Neural progenitor cell (in vitro differentiated cells): ENCODE data around the gene ACTR5.

Source experiments
- EZH2 ChIP-seq: fragments of 200-600 bp; sonication (generic); IDR thresholded peaks from 2 replicates; pipeline ENCODE4 v1.6.1; 2017; ENCODE audit warnings: antibody characterized with exemption, mild to moderate bottlenecking, moderate library complexity
- EZH2phosphoT487 ChIP-seq: fragments of 200-600 bp; sonication (generic); IDR thresholded peaks from 2 replicates; pipeline ENCODE4 v1.6.1; 2017; ENCODE audit warnings: antibody characterized with exemption
- TF ChIP-seq, protein P1 (sequence below): fragments of 200-600 bp; sonication (generic); IDR thresholded peaks from 2 replicates; pipeline ENCODE4 v1.5.1; 2017; ENCODE audit warnings: antibody characterized with exemption, mild to moderate bottlenecking

DNA sequence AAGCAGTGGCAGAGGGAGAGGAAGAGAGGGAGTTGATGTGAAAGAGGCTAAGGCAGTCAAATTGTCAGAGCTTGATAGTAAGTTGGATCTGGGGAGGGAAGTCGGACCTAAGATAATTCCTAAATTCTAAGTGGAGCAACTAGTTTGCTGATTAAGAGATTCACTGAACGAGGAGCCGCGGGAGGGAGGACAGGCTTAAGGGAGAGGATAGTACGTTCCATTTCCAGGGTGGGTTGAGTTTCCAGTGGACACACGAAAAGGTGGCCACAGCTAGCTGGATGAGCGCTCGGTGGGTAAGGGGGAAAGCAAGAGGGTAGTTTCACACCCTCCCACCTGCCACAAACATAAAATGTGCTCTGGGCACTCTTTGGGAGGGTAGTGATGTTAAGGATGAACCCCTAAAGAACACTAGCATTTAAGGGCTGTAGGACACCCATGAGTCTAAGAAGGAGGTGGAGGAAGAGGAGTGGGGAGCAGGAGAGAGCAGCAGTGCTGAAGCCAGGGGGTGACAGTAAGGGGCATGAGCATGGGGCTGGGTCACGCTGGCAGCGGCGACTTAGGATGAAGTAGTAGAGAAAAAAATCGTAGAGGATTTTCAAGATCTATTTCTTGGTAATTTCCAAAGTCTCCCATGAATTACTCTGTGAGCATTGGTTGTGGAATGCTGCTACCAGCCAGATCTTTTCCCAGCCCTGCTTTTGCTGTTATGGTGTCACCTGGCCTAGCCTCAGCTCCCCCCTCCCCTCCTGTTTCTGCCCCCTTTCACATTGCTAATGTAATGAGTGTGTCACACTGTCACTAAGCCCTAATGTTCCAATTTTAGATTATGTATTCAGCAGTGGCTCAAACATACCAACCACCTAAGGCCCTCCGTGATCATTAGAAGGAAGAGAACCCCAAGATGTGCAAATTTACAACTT lies 21.4 kb downstream of the ACTR5 start:
- TF ChIP-seq, protein P1, sequence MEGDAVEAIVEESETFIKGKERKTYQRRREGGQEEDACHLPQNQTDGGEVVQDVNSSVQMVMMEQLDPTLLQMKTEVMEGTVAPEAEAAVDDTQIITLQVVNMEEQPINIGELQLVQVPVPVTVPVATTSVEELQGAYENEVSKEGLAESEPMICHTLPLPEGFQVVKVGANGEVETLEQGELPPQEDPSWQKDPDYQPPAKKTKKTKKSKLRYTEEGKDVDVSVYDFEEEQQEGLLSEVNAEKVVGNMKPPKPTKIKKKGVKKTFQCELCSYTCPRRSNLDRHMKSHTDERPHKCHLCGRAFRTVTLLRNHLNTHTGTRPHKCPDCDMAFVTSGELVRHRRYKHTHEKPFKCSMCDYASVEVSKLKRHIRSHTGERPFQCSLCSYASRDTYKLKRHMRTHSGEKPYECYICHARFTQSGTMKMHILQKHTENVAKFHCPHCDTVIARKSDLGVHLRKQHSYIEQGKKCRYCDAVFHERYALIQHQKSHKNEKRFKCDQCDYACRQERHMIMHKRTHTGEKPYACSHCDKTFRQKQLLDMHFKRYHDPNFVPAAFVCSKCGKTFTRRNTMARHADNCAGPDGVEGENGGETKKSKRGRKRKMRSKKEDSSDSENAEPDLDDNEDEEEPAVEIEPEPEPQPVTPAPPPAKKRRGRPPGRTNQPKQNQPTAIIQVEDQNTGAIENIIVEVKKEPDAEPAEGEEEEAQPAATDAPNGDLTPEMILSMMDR: no peak
- no peak for TF ChIP-seq EZH2
- no peak for TF ChIP-seq EZH2phosphoT487
